OCI-LY1 (cell line): Measurements from ENCODE around the gene L3MBTL4.
"Not testable (repeated sequence)": the region's sequence is repeated elsewhere in the genome, so short reads cannot be mapped to it uniquely, and the experiment has no call there.

Source experiments
- CTCF ChIP-seq: fragments of 200-600 bp; sonication (generic), shearing (Covaris generic); IDR thresholded peaks from 2 replicates; pipeline ENCODE4 v1.5.1; 2017; ENCODE audit warnings: mild to moderate bottlenecking, antibody characterized with exemption, low read length, moderate library complexity, mixed read lengths
- EZH2 ChIP-seq: fragments of 200-600 bp; sonication (generic), shearing (Covaris generic); IDR thresholded peaks from 2 replicates; pipeline ENCODE4 v1.8.0; 2017; ENCODE audit warnings: borderline replicate concordance, mixed run types, mild to moderate bottlenecking, antibody characterized with exemption, low read length, moderate library complexity, mixed read lengths

GRCh38 chr18:6259324-6259723 lies 155.4 kb downstream of the L3MBTL4 start:
- TF ChIP-seq CTCF, EZH2: not testable (repeated sequence)
